ENCODE results near the gene PPM1D.

DNA sequence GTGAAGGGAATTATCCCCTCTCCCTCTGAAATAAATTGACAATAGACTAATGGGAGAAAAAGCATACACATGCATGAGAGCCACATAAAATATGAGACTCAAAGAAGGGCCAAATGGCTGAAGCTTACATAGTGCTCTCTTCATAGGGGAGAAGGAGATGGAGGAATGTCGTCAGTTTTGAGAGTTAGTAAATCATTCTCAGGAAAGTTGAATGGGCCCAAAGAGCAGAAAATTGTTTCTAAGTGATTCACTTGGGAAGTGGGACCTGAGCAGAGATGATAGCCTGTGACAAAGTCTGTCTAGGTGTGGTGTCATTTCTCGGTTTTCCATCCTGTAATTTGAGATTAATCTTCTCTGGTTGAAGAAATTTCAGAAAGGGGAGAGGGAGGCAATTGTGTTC, 112.7 kb downstream of the PPM1D start:
- TF ChIP-seq, protein P1, sequence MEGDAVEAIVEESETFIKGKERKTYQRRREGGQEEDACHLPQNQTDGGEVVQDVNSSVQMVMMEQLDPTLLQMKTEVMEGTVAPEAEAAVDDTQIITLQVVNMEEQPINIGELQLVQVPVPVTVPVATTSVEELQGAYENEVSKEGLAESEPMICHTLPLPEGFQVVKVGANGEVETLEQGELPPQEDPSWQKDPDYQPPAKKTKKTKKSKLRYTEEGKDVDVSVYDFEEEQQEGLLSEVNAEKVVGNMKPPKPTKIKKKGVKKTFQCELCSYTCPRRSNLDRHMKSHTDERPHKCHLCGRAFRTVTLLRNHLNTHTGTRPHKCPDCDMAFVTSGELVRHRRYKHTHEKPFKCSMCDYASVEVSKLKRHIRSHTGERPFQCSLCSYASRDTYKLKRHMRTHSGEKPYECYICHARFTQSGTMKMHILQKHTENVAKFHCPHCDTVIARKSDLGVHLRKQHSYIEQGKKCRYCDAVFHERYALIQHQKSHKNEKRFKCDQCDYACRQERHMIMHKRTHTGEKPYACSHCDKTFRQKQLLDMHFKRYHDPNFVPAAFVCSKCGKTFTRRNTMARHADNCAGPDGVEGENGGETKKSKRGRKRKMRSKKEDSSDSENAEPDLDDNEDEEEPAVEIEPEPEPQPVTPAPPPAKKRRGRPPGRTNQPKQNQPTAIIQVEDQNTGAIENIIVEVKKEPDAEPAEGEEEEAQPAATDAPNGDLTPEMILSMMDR (tag by site-specific recombination; IDR thresholded peaks at IDR 0.05) = no peak
- TF ChIP-seq, protein P2, sequence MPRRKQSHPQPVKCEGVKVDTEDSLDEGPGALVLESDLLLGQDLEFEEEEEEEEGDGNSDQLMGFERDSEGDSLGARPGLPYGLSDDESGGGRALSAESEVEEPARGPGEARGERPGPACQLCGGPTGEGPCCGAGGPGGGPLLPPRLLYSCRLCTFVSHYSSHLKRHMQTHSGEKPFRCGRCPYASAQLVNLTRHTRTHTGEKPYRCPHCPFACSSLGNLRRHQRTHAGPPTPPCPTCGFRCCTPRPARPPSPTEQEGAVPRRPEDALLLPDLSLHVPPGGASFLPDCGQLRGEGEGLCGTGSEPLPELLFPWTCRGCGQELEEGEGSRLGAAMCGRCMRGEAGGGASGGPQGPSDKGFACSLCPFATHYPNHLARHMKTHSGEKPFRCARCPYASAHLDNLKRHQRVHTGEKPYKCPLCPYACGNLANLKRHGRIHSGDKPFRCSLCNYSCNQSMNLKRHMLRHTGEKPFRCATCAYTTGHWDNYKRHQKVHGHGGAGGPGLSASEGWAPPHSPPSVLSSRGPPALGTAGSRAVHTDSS (tag by site-specific recombination; IDR thresholded peaks at IDR 0.05) = no peak
- TF ChIP-seq, protein P3, sequence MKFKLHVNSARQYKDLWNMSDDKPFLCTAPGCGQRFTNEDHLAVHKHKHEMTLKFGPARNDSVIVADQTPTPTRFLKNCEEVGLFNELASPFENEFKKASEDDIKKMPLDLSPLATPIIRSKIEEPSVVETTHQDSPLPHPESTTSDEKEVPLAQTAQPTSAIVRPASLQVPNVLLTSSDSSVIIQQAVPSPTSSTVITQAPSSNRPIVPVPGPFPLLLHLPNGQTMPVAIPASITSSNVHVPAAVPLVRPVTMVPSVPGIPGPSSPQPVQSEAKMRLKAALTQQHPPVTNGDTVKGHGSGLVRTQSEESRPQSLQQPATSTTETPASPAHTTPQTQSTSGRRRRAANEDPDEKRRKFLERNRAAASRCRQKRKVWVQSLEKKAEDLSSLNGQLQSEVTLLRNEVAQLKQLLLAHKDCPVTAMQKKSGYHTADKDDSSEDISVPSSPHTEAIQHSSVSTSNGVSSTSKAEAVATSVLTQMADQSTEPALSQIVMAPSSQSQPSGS (tag by site-specific recombination; IDR thresholded peaks at IDR 0.05; ENCODE audit: low read depth) = no peak
- TF ChIP-seq, protein P4, sequence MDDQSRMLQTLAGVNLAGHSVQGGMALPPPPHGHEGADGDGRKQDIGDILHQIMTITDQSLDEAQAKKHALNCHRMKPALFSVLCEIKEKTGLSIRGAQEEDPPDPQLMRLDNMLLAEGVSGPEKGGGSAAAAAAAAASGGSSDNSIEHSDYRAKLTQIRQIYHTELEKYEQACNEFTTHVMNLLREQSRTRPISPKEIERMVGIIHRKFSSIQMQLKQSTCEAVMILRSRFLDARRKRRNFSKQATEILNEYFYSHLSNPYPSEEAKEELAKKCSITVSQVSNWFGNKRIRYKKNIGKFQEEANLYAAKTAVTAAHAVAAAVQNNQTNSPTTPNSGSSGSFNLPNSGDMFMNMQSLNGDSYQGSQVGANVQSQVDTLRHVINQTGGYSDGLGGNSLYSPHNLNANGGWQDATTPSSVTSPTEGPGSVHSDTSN (CRISPR knock-in tag; IDR thresholded peaks at IDR 0.05) = no peak
- TF ChIP-seq KLF10 (tag by site-specific recombination; IDR thresholded peaks at IDR 0.05) (no peak), ZNF114 (tag by site-specific recombination; IDR thresholded peaks at IDR 0.05) (no peak)

All from HEK293 (cell line).